ENCODE data around the gene C1QL3. TPM values are rescaled to one million over a fixed set of nuclear protein-coding genes. Genes with fewer than 3 reads are reported as not detected.

Gene C1QL3
- total RNA-seq, 1 experiment from 2014 or later, result 4.0 TPM

DNA sequence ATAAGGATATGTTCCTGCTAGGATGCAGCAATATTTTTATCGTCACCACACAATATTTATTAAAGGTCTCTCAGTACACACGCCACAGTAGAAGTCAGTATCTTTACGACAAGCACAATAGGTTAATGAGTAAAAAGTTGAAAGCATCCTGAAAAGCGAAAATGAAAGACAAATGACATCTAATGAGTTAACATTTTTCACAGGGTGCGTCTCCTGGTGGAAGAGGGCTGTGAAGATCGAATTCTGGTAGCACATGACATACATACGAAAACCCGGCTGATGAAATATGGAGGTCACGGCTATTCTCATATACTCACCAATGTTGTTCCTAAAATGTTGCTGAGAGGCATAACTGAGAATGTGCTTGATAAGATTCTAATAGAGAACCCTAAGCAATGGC lies 10.8 kb downstream of the C1QL3 start:
- Mint-ChIP-seq H3K36me3 (ENCODE audit: insufficient read depth in 1 of 3, low read depth in 3 of 3) (no peaks in the 10 kb centered on the region), H3K9me3 (no peaks in the 10 kb centered on the region), H3K27me3 (ENCODE audit: low read depth) (no peaks in the 10 kb centered on the region), H3K4me1 (no peaks in the 10 kb centered on the region), H3K27ac (no peak overlapping the region), H3K4me3 (no peak overlapping the region)
- Histone ChIP-seq H3K27me3 (ENCODE audit: insufficient read depth, low read length) (no peaks in the 10 kb centered on the region), H3T11ph (ENCODE audit: low read length) (no peak overlapping the region), H2BK20ac (ENCODE audit: low read depth, low read length, poor library complexity, severe bottlenecking) (no peak overlapping the region), H3K9me3 (ENCODE audit: control insufficient read depth, low read depth, low read length) (no peaks in the 10 kb centered on the region), H3K9ac (ENCODE audit: extremely low read depth, insufficient read length, low read length) (no peak overlapping the region), H2AK5ac (ENCODE audit: insufficient read length, low read length) (no peak overlapping the region), H4K20me1 (ENCODE audit: control insufficient read depth, insufficient read depth, insufficient read length) (no peaks in the 10 kb centered on the region), H4K8ac (replicated peaks; ENCODE audit: insufficient read length, low read depth, low read length) (no peak overlapping the region), H3K56ac (ENCODE audit: insufficient read length, low read depth, low read length) (no peak overlapping the region), H3K79me2 (ENCODE audit: insufficient read depth, low read length) (no peaks in the 10 kb centered on the region), H4K91ac (ENCODE audit: insufficient read length, low read depth, low read length) (no peak overlapping the region), H3K14ac (ENCODE audit: insufficient read depth, low read length) (no peak overlapping the region), H3K4me1 (ENCODE audit: insufficient read depth, low read length) (no peaks in the 10 kb centered on the region), H2BK12ac (ENCODE audit: insufficient read length, low read depth, low read length) (no peak overlapping the region), H3K4ac (ENCODE audit: low read depth, low read length) (no peak overlapping the region), H3K18ac (ENCODE audit: insufficient read length, low read depth, low read length) (no peak overlapping the region), H3K79me1 (ENCODE audit: insufficient read depth, low read depth, low read length, poor library complexity, severe bottlenecking) (no peaks in the 10 kb centered on the region), H3K4me2 (ENCODE audit: insufficient read depth, insufficient read length, low read length) (no peak overlapping the region), H2BK5ac (ENCODE audit: insufficient read length, low read length) (no peak overlapping the region), H2BK120ac (ENCODE audit: low read depth, low read length, poor library complexity, severe bottlenecking) (no peak overlapping the region), H4K5ac (ENCODE audit: insufficient read length, low read depth, low read length) (no peak overlapping the region), H3K27ac (ENCODE audit: insufficient read length, low read depth, low read length) (no peak overlapping the region), H2AFZ (ENCODE audit: low read length) (no peak overlapping the region), H3K23me2 (ENCODE audit: insufficient read length, low read depth, low read length, poor library complexity, severe bottlenecking) (no peaks in the 10 kb centered on the region), H2BK15ac (ENCODE audit: low read depth, low read length) (no peak overlapping the region), H3K23ac (ENCODE audit: insufficient read length, low read depth, low read length) (no peak overlapping the region)
- WGBS (ENCODE audit: extremely low coverage, insufficient read length, low lambda C conversion rate), result no CpG with 5 or more reads among the region's 9 CpGs
- TF ChIP-seq, protein P1, sequence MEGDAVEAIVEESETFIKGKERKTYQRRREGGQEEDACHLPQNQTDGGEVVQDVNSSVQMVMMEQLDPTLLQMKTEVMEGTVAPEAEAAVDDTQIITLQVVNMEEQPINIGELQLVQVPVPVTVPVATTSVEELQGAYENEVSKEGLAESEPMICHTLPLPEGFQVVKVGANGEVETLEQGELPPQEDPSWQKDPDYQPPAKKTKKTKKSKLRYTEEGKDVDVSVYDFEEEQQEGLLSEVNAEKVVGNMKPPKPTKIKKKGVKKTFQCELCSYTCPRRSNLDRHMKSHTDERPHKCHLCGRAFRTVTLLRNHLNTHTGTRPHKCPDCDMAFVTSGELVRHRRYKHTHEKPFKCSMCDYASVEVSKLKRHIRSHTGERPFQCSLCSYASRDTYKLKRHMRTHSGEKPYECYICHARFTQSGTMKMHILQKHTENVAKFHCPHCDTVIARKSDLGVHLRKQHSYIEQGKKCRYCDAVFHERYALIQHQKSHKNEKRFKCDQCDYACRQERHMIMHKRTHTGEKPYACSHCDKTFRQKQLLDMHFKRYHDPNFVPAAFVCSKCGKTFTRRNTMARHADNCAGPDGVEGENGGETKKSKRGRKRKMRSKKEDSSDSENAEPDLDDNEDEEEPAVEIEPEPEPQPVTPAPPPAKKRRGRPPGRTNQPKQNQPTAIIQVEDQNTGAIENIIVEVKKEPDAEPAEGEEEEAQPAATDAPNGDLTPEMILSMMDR (conservative IDR thresholded peaks at IDR 0.05), result no peak
- DNase-seq, result no peak

Measured in H9 (cell line).